ENCODE data around the gene CIITA.
"Not testable (repeated sequence)": the region's sequence is repeated elsewhere in the genome, so short reads cannot be mapped to it uniquely, and the experiment has no call there.

The CIITA gene

DNA sequence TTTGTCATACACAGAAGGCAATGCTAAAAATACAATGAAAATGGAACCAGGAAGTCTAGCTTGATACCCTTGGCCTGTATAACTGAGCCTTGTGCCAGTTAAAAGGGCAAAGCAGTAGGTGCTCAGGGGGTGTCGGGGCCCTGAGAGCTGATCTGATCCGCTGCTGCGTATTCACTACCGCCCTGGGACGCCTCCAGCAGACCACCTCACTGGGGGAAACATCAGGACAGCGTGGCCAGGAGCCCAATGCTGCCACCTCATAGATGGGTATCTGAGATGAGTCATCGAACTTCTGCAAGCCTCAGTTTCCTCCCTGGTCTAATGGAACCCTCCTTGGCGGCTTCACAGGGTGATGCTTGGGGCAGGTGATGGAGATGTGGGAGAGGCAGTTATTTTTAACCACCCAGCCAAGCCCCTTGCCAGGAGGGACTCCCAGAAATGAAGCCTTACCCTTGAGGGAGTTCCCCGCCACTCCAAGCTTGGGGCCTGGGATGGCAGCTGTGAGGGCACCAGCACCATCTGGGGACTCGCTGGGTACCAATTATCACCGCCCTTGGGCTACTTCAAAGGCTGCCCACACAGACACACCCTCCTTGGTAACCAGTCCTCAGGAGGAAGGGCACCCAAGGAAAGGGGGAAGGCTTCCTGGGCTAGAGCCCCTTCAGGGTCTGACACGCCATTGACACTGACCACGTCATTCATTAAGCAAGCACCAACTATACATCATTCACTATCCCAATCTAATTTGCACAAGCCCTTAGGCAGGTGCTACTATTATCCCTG lies 57.5 kb downstream of the CIITA start:
- DNase-seq (ENCODE audit: low read depth in 2 of 2) = no peak

DNA sequence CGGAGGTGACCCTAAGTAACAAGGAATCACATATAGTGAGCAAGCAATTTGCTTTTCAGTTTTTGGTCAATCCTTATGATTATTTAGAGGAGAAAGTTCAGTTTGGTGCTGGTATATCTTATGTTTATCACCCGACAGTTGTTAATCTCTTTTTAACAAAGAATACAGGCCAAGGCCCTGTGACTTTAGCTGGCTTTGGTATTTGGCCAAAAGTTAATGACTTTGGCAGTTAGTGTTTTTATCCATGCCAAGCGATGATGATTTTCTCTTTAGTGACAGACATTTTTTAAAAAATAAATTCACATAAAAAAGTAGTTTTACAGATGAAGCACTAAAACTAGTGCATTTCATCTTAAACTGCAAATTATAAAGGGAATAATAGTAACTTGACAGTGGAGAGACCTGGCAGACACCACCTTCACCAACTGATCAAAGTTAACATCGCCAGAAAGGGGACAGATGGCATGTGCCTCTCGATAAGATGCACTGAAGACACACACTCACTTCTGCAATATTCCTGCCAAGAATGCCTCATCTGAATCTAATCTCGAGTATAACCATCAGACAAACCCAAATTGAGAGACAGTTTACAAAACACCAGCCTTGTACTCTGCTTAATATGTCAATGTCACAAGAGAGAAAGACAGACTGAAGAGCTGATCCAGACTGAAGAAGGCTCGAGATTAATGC lies 58.4 kb downstream of the CIITA start:
- DNase-seq (ENCODE audit: low read depth in 2 of 2) = no peak

DNA sequence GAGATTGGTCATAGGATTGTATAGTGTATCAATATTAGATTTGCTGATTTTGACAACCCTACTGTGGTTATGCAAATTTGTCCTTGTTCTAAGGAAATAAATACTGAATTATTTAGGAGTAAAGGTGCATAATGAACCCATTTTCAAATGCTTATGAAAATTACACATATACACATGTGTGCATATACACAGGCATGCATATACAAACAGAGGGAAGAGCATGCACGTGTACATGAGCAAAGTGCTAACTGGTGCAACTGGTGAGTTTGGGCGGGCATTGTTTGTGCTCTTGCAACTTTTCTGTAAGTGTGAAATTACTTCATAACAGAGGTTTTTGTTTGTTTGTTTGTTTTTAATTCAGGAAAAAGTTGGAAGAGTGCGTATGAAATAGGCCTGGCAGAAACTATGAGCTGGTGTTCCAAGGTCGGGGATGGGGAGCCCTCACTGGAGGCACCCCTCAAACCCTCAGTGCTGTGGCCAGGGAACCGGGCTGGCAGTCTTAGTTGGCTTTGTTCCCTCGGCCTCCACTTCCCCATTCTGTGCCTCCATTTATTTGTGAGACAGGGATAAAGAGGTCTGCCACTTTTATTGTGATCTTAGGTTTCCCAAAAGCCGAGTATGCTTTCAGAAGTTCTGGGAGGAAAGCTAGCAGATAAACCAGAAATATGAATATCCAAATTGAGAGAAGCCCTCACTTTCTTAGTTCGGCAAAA lies 59.4 kb downstream of the CIITA start:
- DNase-seq (ENCODE audit: low read depth in 2 of 2) = no peak

DNA sequence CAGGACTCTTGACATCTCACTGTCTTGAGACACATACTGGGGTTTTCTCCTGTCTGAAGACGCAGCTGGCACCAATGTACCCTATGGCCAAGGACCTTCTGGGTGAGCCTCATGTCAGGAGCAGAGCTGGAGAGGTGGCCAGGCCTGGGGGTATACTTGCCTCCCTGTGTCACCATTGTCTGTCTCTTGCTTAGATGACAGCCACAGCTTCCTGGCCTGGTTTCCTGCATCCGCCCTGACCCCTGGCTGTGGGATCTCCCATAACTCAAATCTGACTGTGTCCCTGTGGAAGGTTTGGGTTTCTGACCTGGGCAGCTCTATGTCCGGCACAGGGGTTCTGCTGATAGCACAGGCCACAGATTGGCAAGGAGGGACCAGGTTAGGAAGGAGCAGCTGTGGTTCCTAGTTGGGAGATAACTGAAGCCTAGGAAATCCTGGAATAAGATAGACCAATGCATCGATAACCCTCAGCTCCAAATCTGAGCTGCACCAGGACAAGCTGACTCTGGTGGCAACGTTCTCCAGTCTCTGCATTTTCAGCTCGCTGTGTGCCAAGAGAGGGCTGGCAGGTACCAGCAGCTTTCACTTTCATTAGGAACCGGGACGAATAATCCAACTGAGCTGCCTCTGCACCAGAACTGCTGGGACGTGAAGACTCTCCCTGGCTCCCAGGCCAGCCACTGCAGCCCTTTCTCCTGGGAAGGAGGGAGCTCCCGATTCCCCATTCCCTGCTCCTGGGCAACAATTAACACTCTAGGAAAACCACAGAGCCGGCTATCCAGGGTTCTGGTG lies 60.3 kb downstream of the CIITA start:
- DNase-seq (ENCODE audit: low read depth in 2 of 2) = no peak

DNA sequence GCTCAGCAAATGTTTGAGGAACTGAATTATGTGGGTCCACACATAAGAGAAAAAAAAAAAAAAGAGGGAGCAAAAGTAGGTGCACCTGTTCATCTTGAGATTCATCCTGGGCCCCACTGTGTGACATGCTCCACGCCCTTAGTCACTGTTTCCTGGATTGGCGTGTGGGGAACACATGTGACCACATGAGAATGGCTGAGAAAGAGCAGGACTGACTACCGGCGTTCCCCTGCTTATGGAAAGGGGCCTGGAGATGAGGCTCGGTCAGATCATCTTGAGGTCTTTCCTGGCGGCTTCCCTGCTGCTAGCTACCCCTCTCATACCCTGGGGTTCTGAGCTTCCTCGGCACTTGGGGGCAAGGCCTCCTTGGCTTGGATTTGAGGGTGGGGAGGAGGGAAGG lies 61.3 kb downstream of the CIITA start:
- no peak for DNase-seq (ENCODE audit: low read depth in 2 of 2)

DNA sequence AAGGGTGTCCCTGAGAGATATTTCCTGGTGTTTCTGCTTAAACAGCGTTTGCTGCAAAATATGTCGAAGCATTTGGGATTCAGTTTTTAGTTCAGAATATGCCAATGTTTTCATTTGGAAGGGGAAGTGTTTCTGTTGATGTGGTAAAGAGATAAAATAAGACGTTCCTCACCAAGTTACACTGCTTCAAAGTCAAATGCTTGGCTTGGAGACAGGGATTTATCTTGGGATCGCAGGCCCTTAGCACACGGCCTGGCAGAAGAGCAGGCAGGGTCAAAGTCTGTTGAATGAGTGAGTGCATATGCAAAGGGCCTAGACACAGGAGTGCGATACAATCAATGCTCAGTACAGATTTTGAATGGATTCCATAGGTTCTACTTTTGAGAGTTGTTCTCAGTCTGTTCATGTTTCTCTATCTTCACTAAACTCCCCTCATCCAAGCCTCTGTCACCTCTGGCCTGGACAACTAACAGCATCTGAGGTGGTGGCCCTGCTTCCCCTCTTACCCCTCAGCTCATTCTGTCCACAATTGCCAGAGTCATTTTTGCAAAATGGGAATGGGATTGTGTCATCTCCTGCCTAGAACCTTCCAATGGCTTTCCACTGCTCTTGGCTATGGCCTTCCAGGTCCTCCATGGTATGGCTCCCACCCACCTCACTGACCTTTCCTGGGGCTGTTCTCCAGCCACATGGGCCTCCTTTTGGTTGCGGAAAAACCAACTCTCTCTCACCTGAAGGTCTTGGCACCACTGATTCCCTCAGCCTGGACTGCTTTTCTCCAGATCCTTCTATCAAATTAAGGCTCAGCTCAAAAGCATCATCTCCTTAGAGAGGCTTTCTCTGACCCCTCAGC lies 62.0 kb downstream of the CIITA start:
- no peak for DNase-seq (ENCODE audit: low read depth in 2 of 2)

DNA sequence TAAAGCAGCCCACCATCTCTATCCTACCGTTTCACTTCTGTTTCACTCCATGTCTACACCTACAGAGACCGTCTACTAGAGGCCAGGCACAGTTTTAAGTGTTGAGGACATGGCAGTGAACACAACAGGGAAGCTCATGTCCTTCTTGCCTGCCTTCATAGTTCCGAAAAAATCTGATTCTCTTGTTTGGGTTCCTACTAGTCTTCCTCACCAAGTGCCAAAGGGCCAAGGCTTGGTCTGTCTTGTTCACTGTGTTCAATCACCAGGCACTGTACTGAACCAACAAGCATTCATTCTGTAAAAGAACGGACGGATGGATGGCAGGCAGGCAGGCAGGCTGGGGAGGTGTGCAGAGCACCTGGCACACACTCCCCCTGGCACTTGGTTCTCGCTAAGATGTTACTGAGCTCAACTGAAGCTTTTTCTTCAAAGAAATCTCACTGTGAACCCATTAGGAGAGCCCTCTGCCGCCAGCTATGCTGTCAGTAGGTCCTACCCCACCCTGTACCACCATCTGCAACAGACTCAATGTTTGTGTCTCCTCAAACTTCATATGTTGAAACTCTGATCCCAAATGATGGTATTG lies 62.7 kb downstream of the CIITA start:
- no peak for DNase-seq (ENCODE audit: low read depth in 2 of 2)

DNA sequence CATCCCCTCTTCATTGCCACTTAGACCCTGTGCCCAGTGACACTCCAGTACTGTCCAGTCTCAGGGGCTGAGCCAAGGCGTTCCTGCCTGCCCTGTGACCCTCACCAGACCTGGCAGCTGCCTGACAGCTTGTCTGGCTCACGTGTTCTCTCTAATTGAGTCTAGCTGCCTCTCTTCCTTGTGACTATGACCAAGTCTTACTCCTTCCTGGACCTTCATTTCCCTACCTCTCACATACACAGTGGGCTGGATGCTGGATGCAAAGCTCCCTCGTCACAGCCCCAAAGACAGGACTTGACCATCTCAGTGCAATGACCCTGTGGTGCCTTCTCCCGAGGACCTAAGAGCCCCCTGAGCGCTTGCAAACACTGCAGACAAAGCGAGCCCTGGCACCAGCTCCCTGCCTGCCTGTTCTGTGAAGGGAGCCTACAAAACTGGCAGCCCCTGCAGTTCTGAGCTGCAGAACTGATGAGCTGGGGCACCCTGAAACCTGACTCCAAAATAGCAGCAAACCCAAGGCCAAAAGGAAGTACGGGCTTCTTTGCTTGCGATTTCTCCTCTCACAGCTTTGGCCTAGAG lies 63.6 kb downstream of the CIITA start:
- no peak for DNase-seq (ENCODE audit: low read depth in 2 of 2)

DNA sequence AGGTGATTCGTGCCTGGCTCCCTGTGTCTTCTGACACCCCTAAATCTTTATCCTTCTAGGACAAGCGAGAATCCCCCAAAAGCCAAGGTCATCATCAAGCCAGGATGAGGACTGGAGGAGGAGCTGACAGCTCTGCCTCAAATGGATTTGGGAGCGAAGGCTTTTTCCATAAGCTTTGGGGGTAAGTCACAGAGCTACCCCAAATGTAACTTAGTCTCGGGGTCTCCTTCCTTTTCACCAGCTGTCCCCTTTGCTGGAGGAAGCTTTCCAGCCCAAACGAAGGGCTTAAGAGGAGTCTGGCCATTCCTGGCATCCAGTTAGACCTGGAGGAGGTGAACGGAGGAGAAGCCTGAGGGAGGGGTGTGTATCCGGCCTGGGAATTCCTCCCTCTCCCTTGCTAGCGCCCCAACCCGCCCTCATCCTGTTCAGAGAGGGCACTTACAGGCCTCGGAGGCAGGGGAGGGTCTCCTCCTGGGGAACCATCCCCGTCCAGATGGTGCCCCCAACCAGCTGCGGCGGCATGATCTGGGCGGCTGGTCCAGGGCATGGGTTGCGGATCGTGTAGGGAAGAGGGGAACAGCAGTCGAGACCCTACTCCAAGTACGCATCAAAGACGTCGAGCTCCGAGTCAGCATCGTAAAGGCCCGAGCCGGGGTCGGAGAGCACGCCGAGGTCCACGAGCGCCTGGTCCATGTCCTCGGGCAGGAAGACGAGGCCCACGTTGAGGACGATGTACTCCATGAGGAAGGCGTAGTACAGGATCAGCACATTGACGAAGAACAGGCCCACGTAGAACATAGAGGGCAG lies 64.3 kb downstream of the CIITA start:
- no peak for DNase-seq (ENCODE audit: low read depth in 2 of 2)

DNA sequence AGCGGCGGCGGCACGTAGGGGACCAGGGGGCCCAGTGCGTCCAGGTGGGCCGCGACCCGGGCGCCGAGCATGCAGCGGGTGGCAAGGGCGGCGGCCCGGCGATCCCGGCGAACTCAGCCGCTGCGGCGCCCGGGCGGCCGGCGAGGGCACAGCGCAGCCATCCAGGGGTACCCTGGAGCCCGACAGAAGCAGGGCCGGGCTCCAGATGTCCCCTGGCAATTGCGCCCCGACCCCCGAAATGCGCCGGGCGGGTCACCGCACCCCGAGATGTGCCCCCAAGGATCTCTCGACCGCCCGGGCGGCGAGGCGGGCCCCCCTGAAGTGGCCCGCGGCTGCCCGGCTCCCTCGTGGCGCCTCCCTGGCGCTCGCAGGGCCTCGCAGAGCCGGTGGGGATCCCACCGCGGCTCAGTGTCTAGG lies 64.9 kb downstream of the CIITA start:
- DNase-seq (ENCODE audit: low read depth in 2 of 2) = not testable (repeated sequence)

DNA sequence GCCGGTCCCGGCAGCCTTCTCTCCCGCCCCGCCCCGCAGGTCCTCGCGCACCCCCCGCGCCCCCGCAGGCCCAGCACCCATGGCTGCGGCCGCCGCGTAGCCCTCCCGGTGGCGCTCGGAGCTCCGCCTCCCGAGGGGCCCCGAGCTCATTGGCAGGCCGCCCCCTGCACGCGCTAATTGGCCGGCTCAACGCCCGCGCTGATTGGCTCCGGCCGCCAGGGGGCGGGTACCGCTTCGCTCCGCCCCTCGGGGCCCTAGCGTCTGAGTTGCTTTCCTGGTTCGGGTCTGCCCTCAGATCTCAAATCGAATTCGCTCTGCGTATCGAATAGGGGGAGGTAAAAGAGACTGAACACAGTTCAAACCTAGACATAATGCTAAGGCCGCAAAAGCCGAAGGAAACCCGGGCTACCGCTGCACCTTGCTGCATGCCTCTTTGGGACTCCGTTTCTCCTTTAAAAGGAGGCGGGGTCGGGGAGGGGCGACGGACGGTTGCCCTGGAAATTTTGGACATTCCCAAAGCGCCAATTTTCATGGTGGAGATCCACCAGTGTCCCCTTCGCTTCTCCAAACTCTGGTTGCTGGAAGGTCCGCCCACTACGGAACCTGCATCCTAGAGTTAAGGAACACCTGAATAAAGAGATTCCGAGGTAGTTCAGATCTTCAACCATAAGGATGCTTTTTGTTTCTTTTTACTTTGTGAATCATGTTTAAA lies 65.5 kb downstream of the CIITA start, which contains the start of gene DEXI:
Gene DEXI (minus strand): TSS at position 117 of the 712 bp plus-strand sequence. CDS start 463 bp downstream, outside the sequence.
- peak; percentile 90 to 92 for DNase-seq (ENCODE audit: low read depth in 2 of 2)

DNA sequence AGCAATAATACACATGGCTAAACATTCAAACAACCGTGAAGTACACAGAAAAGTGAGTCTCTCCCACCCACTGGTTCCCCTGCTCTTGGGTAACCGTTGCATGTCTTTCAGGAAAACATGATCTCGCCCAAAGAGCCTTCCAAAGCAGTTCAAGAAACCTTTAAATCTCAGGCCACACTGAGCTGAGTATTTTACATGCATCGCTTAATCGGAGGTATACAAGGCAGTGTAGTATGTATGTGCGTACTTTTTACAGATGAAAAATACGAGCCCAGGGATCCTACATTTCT lies 66.0 kb downstream of the CIITA start:
- no peak for DNase-seq (ENCODE audit: low read depth in 2 of 2)

DNA sequence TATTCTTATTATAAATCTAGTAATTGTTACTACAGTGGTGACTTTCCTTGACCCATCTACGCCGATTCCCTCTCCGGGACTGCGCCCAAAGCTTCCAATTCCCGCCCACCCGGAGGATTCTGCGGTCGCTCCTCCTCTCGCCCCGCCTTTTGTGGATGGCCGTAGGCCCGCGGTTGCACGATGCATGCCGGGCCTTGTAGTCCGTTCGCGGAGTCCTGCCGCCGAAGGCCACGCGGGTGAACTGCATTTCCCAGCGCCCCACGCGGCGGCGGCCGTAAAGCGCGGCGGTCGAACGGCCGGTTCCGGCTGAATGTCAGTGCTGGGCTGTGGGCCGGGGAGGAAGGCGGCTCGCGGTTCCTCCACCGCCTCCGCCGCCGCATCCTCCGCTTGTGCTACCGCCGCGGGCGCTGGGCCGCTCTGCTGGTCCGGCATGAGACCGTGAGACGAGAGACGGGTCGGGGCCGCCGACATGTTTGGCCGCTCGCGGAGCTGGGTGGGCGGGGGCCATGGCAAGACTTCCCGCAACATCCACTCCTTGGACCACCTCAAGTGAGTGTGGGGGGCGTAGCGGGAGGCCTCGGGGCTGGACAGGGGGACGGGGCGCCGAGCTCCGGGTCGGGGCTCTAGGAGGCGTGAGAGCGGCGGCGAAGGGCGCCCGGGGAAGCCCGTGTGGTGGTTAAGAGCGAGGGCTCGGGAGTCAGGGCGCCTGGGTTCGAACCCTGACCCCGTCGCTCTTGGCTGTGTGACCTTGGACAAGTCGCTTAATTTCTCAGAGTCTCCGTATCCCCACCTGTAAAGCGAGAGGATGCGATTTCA lies 67.5 kb downstream of the CIITA start, which contains the start of gene CLEC16A:
Gene CLEC16A (plus strand): TSS at position 316 of the 816 bp plus-strand sequence. CDS start 154 bp downstream, at position 470.
- peak; percentile 89 to 91 for DNase-seq (ENCODE audit: low read depth in 2 of 2)

DNA sequence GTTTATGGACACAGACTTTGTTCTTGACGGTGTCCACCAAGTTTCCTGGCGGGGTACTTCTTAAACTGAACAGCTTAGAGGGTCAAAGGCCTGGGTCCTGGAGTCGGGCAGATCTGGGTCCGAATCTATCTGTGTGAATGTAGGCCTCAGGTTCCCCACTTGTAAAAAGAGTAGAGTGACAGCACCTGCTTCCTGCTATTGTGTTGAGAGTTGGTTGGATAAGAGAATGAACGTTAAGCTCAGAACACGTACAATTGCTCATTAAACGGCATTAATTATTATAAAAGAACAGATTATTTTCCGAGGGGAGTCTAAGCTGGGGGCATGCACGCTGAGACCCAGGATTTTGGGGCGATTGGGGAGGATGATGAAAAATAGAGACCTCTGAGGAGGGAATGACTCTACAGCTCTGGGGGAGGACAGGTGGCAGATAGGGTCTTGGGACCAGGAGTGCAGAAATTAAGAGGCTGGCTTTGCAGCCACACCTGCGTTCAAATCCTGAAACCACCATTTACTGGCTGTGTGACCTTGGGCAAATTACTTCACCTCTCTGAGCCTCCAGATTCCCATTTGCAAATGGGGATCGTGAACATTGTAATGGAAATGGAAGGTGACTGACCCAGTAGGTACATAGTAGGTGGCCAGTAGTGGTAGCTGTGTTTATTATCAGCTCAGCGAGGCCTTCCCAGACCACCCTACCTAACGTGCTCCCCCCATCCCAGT lies 68.2 kb downstream of the CIITA start:
- no peak for DNase-seq (ENCODE audit: low read depth in 2 of 2)

DNA sequence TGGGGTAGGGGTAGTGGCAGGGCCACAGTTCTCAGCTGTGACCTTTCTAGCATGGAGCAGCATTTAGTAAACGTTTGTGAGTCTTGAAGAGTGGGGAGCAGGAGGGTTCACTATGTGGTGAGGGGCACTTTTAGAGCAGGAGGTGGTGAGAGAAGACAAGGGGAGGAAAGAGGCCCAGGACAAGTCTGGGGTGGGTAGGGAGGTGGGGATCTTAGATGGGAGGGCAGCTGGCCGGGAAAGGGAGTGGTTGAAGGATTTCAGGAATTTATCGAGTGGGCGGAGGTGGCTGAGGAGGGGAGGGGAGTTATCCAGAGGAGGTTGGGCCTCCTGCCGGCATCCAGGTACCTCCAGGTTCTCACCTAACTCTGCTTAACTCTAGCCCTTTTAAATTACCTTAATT lies 69.3 kb downstream of the CIITA start:
- no peak for DNase-seq (ENCODE audit: low read depth in 2 of 2)

DNA sequence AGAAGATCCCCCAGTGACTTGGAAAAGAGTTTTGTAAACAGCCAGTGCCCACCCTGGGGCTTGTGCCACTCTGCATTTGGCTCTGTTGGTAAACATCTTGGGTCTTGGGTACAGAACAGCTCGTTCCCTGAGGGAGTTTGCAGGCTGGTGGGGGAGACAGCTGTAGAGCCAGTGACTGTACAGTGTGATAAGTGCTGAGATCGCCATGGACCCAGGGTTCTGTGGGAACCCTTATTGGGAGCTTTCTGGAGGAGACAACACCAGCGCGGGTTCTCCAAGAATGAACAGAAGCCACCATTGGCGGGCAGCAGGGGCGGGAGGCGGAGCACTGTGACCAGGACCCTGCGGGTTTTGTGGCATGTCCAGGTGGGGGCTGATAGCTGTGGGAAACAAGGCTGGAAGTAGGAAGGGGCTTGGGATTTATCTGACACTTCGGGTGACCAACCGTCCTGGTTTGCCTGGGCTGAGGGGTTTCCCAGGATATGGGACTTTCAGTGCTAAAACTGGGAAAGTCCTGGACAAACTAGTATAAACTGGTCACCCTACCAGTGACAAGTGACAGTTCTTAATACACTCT lies 70.3 kb downstream of the CIITA start:
- no peak for DNase-seq (ENCODE audit: low read depth in 2 of 2)

Measured in stimulated activated CD8-positive, alpha-beta memory T cell treated with anti-CD3 and anti-CD28 coated beads, Interleukin-15, amount 100 ng/mL, for 4 hours (primary cell).